Measurements from ENCODE around the gene MME. TPM values are rescaled to one million over a fixed set of nuclear protein-coding genes. Genes with fewer than 3 reads are reported as not detected.

Gene MME
- total and polyA plus RNA-seq, 8 donors = 0.19 to 3.2 (median 0.71) TPM

DNA sequence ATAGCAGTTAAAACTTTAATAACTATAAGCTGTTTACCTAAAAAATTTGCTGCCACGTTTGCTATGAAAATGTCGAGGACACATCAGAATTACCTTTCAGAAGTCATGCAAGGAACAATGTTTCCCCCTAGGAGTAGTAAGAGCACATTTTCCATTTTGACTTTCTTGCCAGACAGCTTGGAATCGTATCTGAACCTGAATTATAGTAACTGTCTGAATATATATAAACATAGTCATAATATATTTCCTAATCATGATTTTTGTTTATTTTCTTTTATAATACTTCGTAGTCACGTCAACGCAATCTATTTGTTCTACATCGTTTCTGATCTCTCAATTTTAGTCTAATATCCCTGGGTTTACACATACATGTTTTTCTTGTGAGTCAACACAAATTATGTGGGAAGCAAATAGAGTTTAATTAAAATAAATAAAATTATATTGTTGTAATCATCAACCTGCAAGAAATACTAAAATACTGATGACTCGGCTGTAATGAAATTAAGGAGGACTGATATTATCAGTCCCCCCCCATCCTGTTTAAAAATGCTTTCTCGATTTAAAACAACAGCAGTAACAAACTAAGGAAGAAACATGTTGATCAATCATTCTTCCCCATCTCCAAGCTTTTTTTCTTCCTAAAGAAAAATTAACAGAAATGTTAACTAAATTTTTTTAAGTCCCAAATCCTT lies 78.4 kb downstream of the MME start:
- H3K4me1 ChIP-seq = no peaks in the 10 kb centered on the region
- no peaks in the 10 kb centered on the region for H3K9me3 ChIP-seq
- TF ChIP-seq, protein P1, sequence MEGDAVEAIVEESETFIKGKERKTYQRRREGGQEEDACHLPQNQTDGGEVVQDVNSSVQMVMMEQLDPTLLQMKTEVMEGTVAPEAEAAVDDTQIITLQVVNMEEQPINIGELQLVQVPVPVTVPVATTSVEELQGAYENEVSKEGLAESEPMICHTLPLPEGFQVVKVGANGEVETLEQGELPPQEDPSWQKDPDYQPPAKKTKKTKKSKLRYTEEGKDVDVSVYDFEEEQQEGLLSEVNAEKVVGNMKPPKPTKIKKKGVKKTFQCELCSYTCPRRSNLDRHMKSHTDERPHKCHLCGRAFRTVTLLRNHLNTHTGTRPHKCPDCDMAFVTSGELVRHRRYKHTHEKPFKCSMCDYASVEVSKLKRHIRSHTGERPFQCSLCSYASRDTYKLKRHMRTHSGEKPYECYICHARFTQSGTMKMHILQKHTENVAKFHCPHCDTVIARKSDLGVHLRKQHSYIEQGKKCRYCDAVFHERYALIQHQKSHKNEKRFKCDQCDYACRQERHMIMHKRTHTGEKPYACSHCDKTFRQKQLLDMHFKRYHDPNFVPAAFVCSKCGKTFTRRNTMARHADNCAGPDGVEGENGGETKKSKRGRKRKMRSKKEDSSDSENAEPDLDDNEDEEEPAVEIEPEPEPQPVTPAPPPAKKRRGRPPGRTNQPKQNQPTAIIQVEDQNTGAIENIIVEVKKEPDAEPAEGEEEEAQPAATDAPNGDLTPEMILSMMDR (IDR thresholded peaks at IDR 0.05) = no peak
- DNase-seq (no peak), ATAC-seq (no peak), FAIRE-seq (no peak)
- no peak overlapping the region for H3K27ac ChIP-seq
- H3K27me3 ChIP-seq = no peaks in the 10 kb centered on the region
- no peaks in the 10 kb centered on the region for H3K36me3 ChIP-seq
- H3K4me3 ChIP-seq = no peak overlapping the region
- intact Hi-C loops (cut with DNase I) = no loop called here
- WGBS, 2 donors = 60 to 68% methylated on average over 9 of the region's 9 CpGs

DNA sequence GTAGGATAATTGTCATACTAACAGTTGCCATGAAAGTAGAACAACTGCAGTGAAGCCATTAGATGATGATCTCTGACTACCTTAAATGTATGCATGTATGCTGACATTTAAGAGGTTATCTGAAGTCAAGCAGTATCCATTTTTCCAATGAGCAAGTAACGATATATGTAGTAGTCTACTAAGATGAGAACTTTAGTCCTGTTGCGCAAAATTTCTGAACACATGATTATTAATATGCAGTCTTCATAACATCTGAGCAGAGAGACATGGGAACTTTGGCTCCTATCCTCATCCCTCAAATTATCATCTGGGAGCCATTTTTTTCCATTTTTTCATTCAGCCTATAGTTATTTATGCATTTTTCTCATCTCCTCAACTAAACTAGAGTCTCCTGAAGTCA lies 79.2 kb downstream of the MME start:
- intact Hi-C loops (cut with DNase I) = no loop called here
- Histone ChIP-seq H3K27me3 (no peaks in the 10 kb centered on the region), H3K36me3 (no peaks in the 10 kb centered on the region), H3K27ac (no peak overlapping the region), H3K9me3 (no peaks in the 10 kb centered on the region), H3K4me3 (no peak overlapping the region), H3K4me1 (no peaks in the 10 kb centered on the region)
- ATAC-seq (no peak), DNase-seq (no peak), FAIRE-seq (no peak)
- TF ChIP-seq, protein P1 (IDR thresholded peaks at IDR 0.05) = no peak
- 79 to 87% methylated on average over 2 of the region's 2 CpGs for WGBS, 2 donors

DNA sequence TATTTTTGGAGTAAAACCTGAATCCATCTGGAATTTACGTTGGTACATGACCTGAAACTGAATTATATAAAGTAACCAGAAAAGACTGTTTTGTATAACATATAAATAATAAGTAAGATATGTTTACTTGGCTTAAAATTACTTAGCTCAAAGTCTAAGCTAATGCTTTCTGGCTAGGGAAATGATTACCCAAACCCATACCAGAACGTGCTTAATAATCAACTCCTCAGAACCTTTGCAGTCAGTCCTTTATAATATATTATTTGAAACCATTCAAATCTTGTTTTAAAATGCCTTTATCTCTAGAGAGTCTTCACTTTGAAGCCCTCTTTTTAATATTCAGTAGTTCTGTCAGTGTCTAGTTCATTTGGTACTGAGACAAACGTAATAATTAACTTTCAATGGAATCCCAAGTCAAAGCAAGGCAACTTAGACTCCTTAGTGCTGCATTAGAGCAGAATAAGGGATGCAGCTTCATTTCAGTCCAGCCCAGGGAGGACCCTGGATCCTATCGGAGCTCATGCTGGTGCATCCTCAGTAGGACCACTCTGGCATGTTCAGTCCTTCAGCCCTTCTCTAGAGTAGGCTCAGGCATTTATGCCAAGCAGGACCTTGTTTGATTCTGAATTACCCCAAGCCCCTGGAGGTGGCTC lies 81.6 kb downstream of the MME start:
- intact Hi-C loops (cut with DNase I) = no loop called here
- FAIRE-seq = no peak
- Histone ChIP-seq H3K4me1 (peaks cover 0 to 7% (median 0%) of the 10 kb centered on the region in 3 donors), H3K4me3 (no peak overlapping the region), H3K9me3 (no peaks in the 10 kb centered on the region), H3K27ac (no peak overlapping the region), H3K36me3 (no peaks in the 10 kb centered on the region), H3K27me3 (no peaks in the 10 kb centered on the region)
- WGBS, 2 donors = 38 to 47% methylated on average over 4 of the region's 4 CpGs
- no peak for ATAC-seq
- no peak for DNase-seq
- TF ChIP-seq, protein P1 (IDR thresholded peaks at IDR 0.05) = no peak

DNA sequence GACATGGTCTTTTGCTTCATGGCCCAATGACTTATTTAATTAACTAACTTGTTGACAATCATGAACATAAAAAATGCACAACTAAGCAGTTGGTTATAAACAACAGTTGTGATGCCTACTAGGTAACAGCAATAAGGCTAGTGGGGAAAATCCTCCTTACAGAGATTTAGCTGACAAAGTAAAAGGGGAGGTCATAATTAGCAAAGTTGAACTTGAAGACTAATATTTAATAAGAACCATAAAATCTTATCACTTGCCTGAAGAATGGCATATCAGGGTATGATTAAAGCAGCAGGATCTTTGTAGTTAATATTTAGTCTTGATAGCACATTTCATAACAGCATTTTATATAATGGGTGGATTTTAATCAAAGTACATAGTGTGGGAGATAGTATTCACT lies 84.2 kb downstream of the MME start:
- Histone ChIP-seq H3K36me3 (no peaks in the 10 kb centered on the region), H3K4me1 (peaks cover 0 to 7% (median 0%) of the 10 kb centered on the region in 3 donors), H3K9me3 (no peaks in the 10 kb centered on the region), H3K27ac (no peak overlapping the region), H3K4me3 (no peak overlapping the region), H3K27me3 (no peaks in the 10 kb centered on the region)
- FAIRE-seq (no peak), DNase-seq (no peak), ATAC-seq (no peak)
- intact Hi-C loops (cut with DNase I) = no loop called here
- TF ChIP-seq, protein P1 (IDR thresholded peaks at IDR 0.05) = no peak

DNA sequence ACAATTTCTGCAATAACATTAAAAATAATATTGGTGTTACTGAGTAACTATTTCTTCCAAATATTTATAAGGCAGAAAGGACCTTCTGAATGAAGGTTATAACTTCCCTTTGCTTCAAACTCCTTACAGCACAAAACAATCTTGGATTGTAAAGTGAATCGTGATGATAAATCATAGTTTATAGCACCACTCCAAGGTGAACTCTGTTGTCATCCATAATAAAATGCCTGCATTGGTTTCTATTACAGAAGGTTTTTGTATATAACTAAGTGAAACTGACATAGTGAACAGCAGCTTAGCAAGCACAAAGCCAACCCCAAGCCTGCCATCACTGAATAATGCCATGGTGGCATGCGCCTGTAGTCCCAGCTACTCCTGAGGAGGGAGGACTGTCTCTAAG lies 86.3 kb downstream of the MME start:
- Histone ChIP-seq H3K9me3 (no peaks in the 10 kb centered on the region), H3K36me3 (no peaks in the 10 kb centered on the region), H3K27ac (no peak overlapping the region), H3K27me3 (no peaks in the 10 kb centered on the region), H3K4me3 (no peak overlapping the region), H3K4me1 (peaks cover 0 to 7% (median 0%) of the 10 kb centered on the region in 3 donors)
- DNase-seq = no peak
- TF ChIP-seq, protein P1 (IDR thresholded peaks at IDR 0.05) = no peak
- 82% methylated on average over 2 of the region's 2 CpGs for WGBS, 2 donors
- intact Hi-C loops (cut with DNase I) = no loop called here
- no peak for ATAC-seq
- no peak for FAIRE-seq

Measured in pancreas (tissue), 10 donors.